Type B pancreatic cell (in vitro differentiated cells): Measurements from ENCODE around the gene LRMDA. TPM values are rescaled to one million over a fixed set of nuclear protein-coding genes. Genes with fewer than 3 reads are reported as not detected.

Experiments used
- DNase-seq: peaks from one replicate; pipeline ENCODE4 v3.0.0; 2021; ENCODE audit warnings: mixed read lengths; ENCODE audit not compliant: unreplicated experiment; ENCODE audit errors: extremely low spot score
- H3K27ac Mint-ChIP-seq: 2 replicates; pipeline ENCODE4 v1.8.0; 2021; ENCODE audit warnings: mild to moderate bottlenecking, mixed read lengths
- H3K27me3 Mint-ChIP-seq: 2 replicates; pipeline ENCODE4 v1.8.0; 2021; ENCODE audit warnings: mixed read lengths
- H3K36me3 Mint-ChIP-seq: 2 replicates; pipeline ENCODE4 v1.8.0; 2021; ENCODE audit warnings: mixed read lengths
- H3K4me1 Mint-ChIP-seq: one replicate; pipeline ENCODE4 v1.8.0; 2021; ENCODE audit warnings: mixed read lengths; ENCODE audit not compliant: unreplicated experiment
- H3K4me3 Mint-ChIP-seq: 2 replicates; pipeline ENCODE4 v1.8.0; 2021; ENCODE audit warnings: mild to moderate bottlenecking, mixed read lengths
- H3K9me3 Mint-ChIP-seq: 2 replicates; pipeline ENCODE4 v1.8.0; 2021; ENCODE audit warnings: mixed read lengths
- CTCF ChIP-seq: fragments of 200-600 bp; sonication (generic); conservative IDR thresholded peaks from 2 replicates; pipeline ENCODE4 v1.5.0; 2021; ENCODE audit warnings: antibody characterized with exemption, mild to moderate bottlenecking
- total RNA-seq: library from RNA; stranded (reverse); gene quantifications from 2 replicates; pipeline ENCODE4 v1.2.1, GENCODE V29; 2021; ENCODE audit warnings: low replicate concordance

LRMDA gene
- total RNA-seq, 1 donor from 2014 or later: 2.0 TPM

- H3K36me3 Mint-ChIP-seq: peaks cover 3% of the 10 kb centered on the region
- peaks cover 35% of the 10 kb centered on the region for H3K4me1 Mint-ChIP-seq
- DNase-seq: no peak
- H3K27me3 Mint-ChIP-seq: peaks cover 46% of the 10 kb centered on the region
- peaks cover 8% of the 10 kb centered on the region for H3K9me3 Mint-ChIP-seq
- TF ChIP-seq CTCF: no peak
- no peak overlapping the region for H3K4me3 Mint-ChIP-seq
- no peak overlapping the region for H3K27ac Mint-ChIP-seq
Observed at GRCh38 chr10:76129213-76129612, 697.8 kb downstream of the LRMDA start.

GRCh38 chr10:76130892-76131291 is 699.5 kb downstream of the LRMDA start:
- DNase-seq: no peak
- Mint-ChIP-seq H3K27ac (no peak overlapping the region), H3K4me3 (no peak overlapping the region), H3K4me1 (peaks cover 30% of the 10 kb centered on the region), H3K27me3 (peaks cover 40% of the 10 kb centered on the region), H3K9me3 (peaks cover 4% of the 10 kb centered on the region), H3K36me3 (peaks cover 3% of the 10 kb centered on the region)
- TF ChIP-seq CTCF: no peak

- DNase-seq: no peak
- Mint-ChIP-seq H3K4me3 (peak overlapping the region; percentile 20), H3K27ac (peak overlapping the region; percentile 14), H3K4me1 (peaks cover 33% of the 10 kb centered on the region), H3K27me3 (peaks cover 24% of the 10 kb centered on the region), H3K9me3 (no peaks in the 10 kb centered on the region), H3K36me3 (peaks cover 3% of the 10 kb centered on the region)
- no peak for TF ChIP-seq CTCF
Observed at GRCh38 chr10:76133597-76134255, 702.3 kb downstream of the LRMDA start.

- H3K4me3 Mint-ChIP-seq: no peak overlapping the region
- no peaks in the 10 kb centered on the region for H3K9me3 Mint-ChIP-seq
- peaks cover 25% of the 10 kb centered on the region for H3K27me3 Mint-ChIP-seq
- peaks cover 54% of the 10 kb centered on the region for H3K4me1 Mint-ChIP-seq
- no peak for DNase-seq
- no peak overlapping the region for H3K27ac Mint-ChIP-seq
- TF ChIP-seq CTCF: no peak
- H3K36me3 Mint-ChIP-seq: peaks cover 3% of the 10 kb centered on the region
Observed at GRCh38 chr10:76136961-76137360, 705.5 kb downstream of the LRMDA start.

- DNase-seq: no peak
- TF ChIP-seq CTCF: no peak
- peaks cover 45% of the 10 kb centered on the region for H3K4me1 Mint-ChIP-seq
- H3K27me3 Mint-ChIP-seq: peaks cover 25% of the 10 kb centered on the region
- no peak overlapping the region for H3K4me3 Mint-ChIP-seq
- H3K27ac Mint-ChIP-seq: no peak overlapping the region
- H3K36me3 Mint-ChIP-seq: peaks cover 3% of the 10 kb centered on the region
- no peaks in the 10 kb centered on the region for H3K9me3 Mint-ChIP-seq
Observed at GRCh38 chr10:76138286-76138685, 706.9 kb downstream of the LRMDA start.
